ENCODE data around the gene CAVIN3.

The CAVIN3 gene, protein sequence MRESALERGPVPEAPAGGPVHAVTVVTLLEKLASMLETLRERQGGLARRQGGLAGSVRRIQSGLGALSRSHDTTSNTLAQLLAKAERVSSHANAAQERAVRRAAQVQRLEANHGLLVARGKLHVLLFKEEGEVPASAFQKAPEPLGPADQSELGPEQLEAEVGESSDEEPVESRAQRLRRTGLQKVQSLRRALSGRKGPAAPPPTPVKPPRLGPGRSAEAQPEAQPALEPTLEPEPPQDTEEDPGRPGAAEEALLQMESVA

DNA sequence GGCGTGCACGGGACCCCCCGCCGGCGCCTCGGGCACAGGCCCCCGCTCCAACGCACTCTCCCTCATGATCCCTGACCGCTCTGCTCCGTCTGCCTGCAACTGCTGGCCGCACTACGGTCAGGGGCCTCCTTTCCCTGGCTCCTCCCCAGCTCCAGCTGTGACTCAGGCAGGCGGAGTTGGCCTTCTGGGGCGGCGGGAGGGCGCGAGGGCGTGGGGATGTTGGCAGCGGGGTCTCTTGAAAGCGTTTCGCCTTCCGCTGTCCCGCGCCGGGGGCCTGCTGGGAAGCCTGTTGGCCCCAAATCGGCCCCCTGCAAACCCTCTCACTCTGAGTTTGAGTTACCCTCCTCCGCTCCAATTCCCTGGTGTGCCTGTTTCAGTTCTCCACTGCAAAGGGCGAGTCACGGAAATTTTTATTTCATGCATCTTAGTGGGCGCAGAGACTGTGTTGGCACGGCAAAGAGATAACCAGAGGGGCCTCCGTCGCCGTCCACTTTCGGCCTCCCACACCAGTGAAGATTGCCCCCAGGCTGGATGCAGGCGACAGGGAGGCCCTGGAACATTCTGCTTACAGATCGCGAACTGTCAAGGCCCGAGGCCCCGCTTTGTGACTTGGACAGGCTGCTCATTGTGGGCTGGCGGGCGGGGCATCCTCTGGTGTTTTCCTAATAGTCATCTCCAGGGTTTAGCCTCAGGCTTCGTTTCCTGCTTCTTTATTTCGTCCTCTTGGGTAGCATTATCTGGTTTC, at the start of gene CAVIN3:
TSS of gene CAVIN3 (minus strand) at position 91 of the 745 bp plus-strand sequence. CDS start at position 66, 25 bp downstream.
- no peak for DNase-seq

DNA sequence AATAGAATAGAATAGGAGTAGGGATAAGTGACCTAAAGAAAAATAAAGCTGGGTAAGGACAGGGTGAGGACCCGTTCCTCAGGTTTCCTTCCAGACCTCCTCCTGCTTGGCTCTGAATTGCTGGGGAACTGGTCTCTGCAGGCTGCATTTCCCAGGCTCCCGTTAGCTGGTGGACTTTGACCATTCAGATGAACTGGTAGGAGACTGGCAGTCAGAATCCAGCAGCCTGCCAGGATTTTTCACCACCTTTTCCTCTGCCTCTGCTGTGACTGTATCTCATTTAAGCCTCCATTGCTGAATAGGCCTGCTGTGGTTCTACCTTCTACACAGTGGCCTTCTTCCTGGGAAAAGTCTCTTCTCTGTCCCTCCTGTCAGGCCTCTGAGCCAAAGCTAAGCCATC, 45.4 kb upstream of the CAVIN3 start:
- no peak for DNase-seq

DNA sequence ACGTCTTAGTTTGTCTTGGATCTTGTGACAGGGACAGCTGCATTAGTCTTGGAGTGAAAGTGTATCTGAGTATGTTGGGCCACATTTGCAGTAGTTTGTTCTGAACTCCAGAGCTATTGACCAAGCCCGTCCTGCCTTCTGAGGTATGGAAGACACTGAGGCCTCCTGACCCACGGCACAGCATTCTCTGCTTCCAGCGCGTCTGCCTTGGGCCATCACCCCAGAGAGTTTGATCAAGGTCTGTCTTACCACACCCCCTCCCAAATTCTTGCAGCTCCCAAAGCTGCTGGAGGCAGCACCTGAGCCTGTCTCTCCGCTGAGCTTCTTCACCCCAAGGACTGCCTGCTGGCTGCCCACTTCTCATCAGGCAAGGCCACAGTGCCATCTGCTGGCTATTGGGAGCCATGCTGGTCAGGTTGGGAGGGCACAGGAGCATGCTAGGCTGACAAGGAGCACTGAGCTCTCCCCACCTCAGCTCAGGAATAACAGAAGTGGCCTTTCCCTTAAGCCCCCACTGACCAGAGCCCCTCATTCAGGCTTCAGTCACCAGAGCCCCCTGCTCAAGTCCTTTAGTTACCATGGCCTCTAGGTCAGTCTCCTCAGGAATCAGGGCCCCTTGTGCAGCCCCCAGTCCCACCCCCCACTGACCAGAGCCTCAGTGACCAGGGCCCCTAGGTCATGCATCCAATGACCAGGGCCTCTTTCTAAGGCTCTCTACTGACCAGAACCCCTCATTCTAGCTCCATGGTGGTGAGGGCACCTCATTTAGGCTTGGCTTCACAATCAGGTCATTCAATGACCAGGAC, 42.8 kb upstream of the CAVIN3 start:
- peak; percentile 28 for DNase-seq

DNA sequence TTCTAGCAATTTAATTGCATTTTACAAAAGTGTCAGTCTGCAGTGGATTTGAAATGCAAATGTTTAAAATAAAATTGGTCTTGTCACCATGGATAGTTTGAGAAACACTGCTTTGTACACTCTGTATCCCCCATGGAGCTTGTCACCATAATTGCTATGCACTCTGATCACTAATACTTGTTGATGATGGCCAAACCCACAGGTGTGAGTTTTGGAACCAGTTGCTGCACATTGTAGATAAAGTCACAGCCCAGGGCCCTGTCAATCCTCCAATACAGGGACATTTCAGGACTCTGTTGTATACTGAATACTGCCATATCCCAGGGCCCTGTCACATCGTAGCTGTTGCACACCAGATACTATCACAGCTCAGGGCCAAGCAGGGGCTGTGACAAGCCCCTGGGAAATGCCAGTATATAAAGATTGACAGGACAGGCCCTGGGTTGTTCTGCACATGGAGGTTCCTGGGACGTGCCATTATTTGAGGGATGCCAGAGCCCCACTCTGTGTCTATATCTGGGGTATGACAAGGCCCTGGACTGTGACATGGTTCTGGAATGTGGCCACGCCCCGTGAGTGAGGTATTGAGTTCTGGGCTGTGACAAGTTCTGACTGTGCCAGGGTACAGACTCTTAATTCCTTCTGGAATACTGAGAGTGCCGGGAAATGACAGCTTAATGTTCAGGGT, 42.0 kb upstream of the CAVIN3 start:
- no peak for DNase-seq

DNA sequence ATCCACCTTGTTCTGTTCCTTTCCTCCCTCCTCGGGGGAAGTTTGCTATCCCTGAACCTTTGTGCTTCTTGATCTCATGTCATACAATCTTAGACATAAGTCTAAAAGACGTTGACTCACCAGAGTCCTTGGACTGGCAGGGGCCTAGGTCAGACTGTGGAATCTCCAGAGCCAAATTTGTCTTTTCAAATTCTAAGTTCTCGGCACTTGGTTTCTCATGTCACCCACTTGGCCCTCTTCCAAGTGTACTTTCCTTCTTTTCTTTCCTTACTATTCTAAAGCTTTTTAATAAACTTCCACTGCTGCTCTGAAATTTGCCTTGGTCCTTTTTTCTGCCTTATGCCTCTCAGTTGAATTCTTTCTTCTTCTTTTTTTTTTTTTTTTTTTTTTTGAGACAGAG, 39.9 kb upstream of the CAVIN3 start:
- DNase-seq = no peak

DNA sequence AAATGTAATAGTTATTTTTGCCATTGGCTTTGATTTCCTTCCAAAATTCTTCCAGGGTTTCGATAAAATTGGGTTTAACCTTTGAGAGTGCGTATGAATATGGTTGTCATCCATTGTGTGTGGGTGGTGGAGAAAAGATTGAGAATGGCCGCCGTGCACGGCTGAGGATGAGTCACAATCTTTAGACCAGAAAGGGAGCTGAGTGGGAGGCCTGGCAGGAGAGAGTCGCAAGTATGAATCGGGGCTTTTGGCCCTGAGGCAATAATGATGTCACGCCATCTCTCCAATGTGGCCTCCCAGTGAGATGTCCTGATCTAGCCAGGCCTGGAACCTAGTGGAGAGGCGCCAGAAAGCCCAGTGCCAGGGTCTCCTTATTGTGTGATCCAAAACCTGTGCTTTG, 36.9 kb upstream of the CAVIN3 start:
- DNase-seq = no peak

DNA sequence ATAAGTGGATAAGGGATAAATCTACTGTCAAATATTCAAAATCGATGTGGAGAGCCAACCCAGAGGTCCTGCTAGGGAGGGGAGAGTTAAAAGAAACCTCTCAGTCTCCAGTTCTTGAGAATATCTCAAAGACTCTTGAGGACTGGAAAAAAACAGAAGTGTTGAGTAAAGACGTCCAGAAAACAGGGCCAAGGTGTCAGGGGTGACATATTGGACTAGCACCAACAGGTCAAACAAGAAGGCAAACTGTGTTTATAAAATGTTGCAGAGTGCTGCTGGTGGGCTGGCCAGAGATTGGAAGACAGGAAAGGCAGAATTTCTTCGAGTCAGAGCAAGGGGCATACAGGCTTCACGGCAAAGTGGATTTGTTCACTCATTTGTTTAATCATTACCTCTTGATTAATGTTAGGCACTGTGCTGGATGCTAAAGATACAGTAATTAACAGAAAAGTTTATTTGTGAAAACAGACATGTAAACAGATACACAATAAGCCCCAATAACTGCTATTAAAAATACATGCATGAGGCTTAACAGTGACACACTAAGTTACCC, 36.3 kb upstream of the CAVIN3 start:
- no peak for DNase-seq

DNA sequence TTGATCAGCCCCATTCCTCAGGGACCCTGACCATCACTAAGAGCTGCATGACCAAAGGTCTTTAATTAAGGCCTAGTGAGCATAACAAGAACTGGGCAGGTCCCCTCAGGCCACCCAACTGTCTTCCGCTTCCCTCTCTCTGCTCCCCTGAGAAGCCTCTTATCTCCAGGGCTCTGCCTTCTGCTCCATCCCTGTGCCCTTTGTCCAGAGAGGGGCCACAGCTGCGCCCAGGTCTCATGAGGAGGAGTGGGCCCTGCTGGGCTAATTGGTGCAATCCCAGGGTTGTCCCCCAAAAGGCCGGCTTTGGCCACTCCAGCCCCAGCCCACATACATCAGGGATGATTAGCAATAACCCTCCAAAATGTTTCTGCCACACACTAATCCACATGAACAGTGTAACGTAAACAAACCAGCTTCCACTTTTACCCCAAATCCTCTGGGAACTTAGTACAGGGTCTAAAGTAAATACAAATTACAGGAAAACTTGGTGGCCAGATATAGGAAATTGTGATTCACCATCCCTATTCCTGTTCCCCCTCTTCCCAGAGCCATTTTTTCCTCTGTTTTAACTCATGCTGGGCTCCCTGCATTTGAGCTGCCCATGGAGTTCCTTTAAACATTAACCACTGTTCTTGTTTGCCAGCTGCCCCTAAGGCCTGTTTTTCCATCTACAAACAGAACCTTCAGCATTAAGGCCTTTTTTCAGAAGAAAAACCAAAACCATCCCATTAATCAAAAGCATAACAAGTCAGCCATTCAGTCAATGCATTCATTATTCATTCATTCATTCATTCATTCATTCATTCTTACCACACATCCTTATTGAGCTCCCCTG, 34.6 kb upstream of the CAVIN3 start:
- DNase-seq = no peak

DNA sequence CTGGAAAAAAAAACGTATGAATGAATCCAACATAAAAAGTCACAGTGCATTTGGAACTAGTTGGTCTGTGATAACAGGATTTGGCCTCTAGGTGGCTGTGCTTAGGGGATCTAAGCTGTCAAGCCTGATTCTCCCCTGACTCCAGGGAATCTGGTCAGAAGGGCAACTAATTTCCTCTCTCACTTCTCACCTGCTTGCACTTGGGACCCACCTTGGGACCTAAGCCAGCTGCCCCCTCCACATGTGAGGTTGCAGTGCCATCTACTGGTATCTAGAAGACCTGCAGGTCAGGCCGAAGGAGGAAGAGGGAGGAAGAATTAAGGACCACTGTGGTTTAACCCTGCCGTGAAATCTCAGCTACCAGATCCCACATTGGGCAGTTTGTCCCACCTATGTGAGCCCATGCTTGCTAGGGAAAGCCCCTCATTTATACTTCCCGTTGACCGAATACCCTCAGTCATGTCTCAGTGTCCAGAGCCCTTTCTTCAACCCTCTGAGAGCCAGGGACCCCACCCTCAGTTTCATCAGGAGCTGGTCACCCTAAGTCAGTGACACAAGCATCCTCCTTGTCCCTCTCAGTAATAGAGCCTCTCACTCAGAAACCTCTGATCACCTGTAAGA, 33.2 kb upstream of the CAVIN3 start:
- DNase-seq = peak; percentile 72

DNA sequence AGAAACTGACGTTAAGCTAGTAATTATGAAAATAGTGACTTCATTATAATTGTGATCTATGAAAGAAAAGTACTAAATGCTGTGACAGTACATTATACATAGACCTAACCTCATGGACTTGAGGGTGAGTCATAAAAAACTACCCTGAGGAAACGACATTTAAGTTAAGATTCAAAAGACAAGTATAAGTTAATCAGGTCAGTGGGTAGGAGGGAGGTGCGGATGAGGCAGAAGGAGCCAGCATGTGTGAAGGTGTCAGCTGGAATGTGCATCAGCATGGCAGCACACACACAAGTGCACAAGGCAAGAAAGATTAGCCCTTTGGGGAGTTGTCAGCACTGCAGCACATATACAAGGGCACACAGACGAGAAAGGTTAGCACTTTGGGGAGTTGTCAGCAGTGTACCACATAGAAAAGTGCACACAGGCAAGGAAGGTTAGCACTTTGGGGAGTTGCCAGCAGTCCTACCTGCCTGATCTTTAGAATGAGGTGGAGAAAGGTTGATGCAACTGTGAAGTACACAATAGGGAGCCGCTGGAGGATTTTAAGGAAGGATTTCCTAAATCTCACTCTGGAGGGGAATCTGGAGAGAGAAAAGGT, 31.6 kb upstream of the CAVIN3 start:
- DNase-seq = no peak

DNA sequence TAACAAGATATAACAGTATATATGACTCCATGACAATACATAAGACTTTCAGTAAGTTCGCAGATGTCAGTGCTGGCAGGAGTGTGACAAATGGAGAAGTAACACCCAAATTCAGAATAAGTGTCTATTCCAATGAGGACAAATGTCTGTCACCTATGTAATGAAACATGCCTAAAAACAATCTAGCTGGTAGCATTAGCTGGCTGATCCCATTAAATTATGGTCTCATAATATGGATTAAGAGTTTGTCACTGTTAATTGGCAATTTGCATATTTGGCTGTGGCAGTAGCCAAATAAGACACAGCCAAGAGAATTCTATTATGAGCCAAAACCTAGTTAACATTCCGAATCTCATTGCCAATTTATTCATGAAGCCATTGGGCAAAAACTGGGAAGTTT, 30.2 kb upstream of the CAVIN3 start:
- DNase-seq = no peak

DNA sequence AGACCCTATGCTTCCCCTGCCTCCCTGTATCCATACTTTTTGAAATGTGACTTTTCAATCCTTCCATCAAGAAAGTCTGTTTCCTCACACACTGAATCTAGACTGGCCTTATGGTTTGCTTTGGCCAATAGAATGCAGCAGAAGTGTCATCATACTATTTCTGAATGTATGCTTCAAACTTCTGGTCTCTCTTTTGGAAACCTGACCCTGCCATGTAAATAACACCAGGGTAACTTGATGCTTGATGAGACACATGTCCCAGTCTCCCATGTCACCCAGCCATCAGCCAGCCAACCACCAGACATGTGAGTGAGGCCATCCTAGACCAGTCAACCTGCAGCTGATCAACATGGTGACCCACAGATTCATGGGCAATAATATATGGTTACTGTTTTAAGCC, 29.7 kb upstream of the CAVIN3 start:
- peak; percentile 26 for DNase-seq

DNA sequence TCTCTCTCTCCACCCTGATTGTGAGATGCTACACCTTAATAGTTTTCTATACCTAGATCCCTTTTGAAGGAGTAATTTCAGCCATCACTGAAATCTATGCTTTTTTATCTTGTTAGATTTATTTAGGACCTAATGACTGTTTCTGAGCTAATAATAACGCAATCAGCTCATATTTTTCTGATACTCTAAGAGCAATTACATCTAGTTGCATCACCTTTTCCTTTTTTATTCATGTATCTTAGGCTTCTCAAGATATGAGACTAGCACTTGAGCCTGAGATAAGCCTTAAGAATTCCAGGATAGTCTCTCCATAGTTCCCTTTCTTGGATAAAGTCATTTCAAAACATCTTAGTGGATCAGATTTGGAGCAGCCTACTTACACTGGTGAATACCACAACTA, 25.1 kb upstream of the CAVIN3 start:
- no peak for DNase-seq

DNA sequence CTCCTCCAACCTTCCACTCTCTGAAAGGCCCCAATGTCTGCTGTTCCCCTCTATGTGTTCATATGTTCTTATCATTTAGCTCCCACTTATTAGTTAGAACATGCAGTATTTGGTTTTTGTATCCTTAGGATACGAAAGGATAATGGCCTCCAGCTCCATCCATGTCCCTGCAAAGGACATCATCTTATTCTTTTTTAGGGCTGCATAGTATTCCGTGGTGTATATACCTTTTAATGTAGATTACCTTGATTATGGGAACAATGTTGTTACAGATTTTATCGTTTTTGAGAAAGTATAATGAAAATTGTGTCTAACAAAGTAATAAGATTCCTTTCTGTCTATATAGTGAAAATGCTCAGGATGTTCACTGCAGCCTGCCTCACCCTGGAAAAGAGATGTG, 16.0 kb upstream of the CAVIN3 start:
- no peak for DNase-seq

DNA sequence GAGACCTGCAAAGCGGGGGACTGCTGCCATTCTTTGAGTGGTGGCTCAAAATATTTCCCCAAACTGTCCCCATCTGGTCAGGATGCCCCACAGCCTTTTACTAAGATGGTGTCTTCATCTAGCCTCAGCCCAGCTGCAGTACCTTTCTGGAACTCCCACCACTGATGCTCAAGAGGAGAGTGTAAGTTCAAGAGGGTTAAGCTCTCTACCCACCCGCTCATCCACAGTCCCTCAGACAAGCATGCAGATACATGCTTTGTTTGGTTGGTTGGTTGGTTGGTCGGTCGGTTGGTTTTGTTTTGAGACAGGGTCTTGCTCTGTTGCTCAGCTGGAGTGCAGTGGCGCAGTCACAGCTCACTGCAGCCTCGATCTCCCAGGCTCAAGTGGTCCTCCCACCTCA, 14.5 kb upstream of the CAVIN3 start:
- DNase-seq = no peak

DNA sequence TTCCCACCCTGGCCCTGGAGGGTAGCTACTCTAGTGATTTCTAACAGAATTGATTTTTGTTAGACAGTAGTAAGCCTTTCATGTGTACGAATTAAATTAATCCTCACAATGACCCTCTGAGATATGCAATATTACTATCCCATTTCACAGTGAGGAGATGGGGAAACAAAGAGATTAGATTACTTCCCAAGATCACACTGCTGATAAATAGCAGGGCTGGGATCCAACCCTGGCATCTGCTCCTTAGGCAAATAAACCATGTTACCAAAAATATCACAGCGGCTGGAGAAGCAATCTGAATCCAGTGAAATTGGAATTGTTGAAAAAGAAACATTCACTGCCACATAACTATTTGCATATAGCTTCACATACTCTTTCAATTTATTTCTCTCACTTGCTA, 12.8 kb upstream of the CAVIN3 start:
- no peak for DNase-seq

DNA sequence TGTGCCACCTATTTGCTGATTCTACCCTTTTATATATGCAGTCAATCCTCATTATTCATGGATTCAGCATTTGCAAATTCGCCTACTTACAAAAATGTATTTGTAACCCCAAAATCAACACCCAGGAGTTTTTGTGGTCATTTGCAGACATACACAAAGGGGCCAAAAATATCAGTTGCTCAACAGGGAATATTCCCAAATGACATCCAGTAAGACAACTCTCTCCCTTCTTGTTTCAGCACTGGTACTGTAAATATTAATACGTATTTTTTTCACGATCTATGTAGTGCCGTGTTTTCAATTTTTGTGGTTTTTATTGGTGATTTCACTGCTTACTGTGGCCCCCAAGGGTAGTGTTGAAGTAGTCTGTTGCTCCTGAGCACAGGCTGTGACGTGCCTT, 11.8 kb upstream of the CAVIN3 start:
- DNase-seq = no peak

DNA sequence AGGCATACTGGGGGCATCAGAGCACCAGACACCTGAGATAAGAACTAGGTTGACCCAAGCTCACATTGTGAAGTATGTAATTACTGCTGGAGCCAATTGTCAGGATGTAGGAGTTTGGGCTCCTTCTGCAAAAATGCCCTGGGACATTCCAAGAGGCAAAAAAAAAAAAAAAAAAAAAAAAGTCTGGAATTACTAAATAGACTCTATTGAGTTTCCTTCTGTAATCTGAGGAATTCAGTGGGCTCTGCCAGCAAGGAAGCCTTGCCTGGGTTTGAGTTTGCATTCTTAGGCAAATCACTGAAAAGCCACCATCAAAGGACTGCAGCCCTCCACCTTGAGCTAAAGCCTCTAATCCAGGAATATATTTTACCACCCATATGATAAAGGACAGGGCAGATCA, 8.0 kb upstream of the CAVIN3 start:
- no peak for DNase-seq

DNA sequence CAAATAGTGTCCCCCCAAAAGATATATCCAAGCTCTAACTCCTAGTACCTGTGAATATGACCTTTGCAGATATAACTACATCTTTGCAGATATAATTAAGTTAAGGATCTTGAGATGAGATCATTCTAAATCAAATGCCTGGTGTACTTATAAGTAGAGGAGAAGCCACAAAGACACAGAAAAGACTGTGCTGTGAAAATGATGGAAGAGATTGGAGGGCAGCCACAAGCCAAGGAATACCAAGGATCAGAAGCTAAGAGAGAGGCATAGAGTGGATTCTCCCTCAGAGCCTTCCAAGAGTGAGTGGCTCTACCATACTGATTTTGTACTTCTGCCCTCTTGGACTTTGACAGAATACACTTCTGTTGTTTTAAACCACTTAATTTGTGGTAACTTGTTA, 7.5 kb upstream of the CAVIN3 start:
- DNase-seq = no peak

DNA sequence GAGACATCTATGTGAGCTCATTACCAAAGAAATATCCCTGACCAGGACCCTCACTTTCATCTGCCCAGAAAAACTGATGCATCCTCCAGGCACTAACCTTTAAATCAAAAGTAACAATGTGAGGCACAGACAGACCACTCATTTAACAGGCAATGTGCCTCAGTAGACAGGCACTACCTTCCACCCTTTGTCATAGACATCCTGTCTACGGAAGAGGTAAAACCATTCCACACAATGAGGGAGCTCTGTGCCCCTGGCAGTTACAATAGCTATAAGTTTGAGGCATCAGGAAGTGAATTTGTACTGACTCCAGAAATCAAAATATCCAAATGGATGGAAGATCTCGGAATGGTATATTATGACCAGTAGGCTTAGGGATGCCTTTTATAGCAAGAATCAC, 6.7 kb upstream of the CAVIN3 start:
- DNase-seq = no peak

DNA sequence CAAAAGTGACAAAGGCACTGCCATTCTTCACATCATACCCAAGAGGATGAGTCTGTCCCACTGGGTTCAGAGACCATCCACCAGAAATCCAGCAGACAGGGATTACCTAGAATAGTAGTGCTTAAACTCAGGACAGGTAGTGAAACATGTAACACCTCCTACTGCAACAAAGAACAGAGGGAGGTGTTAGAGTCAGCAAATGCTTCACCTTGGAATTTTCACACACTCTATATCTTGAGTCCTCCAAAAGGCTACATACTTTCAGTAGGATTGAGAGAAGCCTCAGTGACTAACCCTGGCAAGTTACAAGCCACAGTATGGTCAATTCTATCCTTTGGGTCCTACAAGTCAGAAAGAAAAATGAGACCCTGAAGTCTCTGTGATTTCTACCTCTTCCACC, 6.0 kb upstream of the CAVIN3 start:
- no peak for DNase-seq

Measured in NCI-H510A (cell line).